ENCODE data around the gene TRIM71.

TRIM71 gene

DNA sequence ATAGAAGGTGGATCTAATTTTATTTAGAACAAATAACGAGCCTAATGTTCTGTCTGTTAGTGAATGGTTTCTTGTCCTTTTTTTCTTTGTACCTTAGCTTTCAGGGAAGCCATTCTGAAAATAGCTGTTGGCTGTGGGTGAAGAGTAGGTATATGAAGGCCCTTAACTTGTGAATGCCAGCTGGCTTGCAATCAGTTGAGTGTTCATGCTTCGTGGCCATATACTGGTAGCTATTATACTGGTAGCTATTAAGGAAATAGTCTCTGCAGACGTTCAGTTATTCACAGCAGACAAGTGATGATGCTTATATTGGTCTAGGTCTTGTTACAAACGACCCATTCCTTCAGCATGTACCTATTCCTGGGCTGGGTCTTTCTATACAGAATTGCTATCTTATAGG lies 18.8 kb downstream of the TRIM71 start:
- Histone ChIP-seq H3K4me3 (replicated peaks; ENCODE audit: insufficient read depth, low read length) (no peak overlapping the region), H3K27me3 (ENCODE audit: insufficient read depth, poor library complexity, severe bottlenecking) (no peaks in the 10 kb centered on the region), H3K27ac (replicated peaks) (no peak overlapping the region)
- TF ChIP-seq POLR2AphosphoS5 (IDR thresholded peaks at IDR 0.05; ENCODE audit: low read depth) (no peak), CTCF (IDR thresholded peaks at IDR 0.05; ENCODE audit: insufficient read depth, low read length) (no peak), SPI1 (IDR thresholded peaks at IDR 0.05; ENCODE audit: borderline replicate concordance, low read depth) (no peak), GABPA (IDR thresholded peaks at IDR 0.05; ENCODE audit: low read depth) (no peak)
- TF ChIP-seq, protein P1, sequence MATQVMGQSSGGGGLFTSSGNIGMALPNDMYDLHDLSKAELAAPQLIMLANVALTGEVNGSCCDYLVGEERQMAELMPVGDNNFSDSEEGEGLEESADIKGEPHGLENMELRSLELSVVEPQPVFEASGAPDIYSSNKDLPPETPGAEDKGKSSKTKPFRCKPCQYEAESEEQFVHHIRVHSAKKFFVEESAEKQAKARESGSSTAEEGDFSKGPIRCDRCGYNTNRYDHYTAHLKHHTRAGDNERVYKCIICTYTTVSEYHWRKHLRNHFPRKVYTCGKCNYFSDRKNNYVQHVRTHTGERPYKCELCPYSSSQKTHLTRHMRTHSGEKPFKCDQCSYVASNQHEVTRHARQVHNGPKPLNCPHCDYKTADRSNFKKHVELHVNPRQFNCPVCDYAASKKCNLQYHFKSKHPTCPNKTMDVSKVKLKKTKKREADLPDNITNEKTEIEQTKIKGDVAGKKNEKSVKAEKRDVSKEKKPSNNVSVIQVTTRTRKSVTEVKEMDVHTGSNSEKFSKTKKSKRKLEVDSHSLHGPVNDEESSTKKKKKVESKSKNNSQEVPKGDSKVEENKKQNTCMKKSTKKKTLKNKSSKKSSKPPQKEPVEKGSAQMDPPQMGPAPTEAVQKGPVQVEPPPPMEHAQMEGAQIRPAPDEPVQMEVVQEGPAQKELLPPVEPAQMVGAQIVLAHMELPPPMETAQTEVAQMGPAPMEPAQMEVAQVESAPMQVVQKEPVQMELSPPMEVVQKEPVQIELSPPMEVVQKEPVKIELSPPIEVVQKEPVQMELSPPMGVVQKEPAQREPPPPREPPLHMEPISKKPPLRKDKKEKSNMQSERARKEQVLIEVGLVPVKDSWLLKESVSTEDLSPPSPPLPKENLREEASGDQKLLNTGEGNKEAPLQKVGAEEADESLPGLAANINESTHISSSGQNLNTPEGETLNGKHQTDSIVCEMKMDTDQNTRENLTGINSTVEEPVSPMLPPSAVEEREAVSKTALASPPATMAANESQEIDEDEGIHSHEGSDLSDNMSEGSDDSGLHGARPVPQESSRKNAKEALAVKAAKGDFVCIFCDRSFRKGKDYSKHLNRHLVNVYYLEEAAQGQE (IDR thresholded peaks at IDR 0.05; ENCODE audit: insufficient replicate concordance, low read depth): no peak
- no peak for DNase-seq (ENCODE audit: low read depth in 1 of 2, low spot score in 1 of 2)

GRCh38 chr3:32837366-32837765 lies 19.6 kb downstream of the TRIM71 start:
- Histone ChIP-seq H3K4me3 (replicated peaks; ENCODE audit: insufficient read depth, low read length) (no peak overlapping the region), H3K27me3 (ENCODE audit: insufficient read depth, poor library complexity, severe bottlenecking) (no peaks in the 10 kb centered on the region), H3K27ac (replicated peaks) (no peak overlapping the region)
- no peak for DNase-seq (ENCODE audit: low read depth in 1 of 2, low spot score in 1 of 2)
- no peak for TF ChIP-seq SPI1 (IDR thresholded peaks at IDR 0.05; ENCODE audit: borderline replicate concordance, low read depth)

DNA sequence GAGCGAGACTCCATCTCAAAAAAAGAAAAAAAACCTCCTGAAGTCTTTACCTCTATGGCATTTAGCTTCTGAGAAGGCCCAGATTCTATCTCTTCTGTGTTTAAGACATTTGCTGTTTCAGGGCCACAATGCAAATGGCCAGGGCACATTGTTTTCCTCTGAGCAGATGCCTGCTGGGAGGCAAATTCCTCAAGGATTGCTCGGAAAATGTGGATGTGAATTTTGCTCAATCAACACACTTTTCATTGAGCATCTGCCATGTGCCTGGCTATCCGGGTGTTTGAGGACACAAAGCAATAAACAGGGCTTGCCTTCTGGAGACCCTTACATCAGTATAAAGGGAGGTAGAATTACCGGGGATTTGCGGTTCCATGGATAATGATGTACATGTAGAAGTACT lies 20.0 kb downstream of the TRIM71 start:
- no peak for DNase-seq (ENCODE audit: low read depth in 1 of 2, low spot score in 1 of 2)
- no peak overlapping the region for H3K27ac ChIP-seq (replicated peaks)
- no peaks in the 10 kb centered on the region for H3K27me3 ChIP-seq (ENCODE audit: insufficient read depth, poor library complexity, severe bottlenecking)
- TF ChIP-seq GABPA (IDR thresholded peaks at IDR 0.05; ENCODE audit: low read depth): no peak
- TF ChIP-seq CTCF (IDR thresholded peaks at IDR 0.05; ENCODE audit: insufficient read depth, low read length): no peak
- no peak for TF ChIP-seq SPI1 (IDR thresholded peaks at IDR 0.05; ENCODE audit: borderline replicate concordance, low read depth)
- TF ChIP-seq POLR2AphosphoS5 (IDR thresholded peaks at IDR 0.05; ENCODE audit: low read depth): no peak
- TF ChIP-seq, protein P1 (IDR thresholded peaks at IDR 0.05; ENCODE audit: insufficient replicate concordance, low read depth): no peak
- H3K4me3 ChIP-seq (replicated peaks; ENCODE audit: insufficient read depth, low read length): no peak overlapping the region

DNA sequence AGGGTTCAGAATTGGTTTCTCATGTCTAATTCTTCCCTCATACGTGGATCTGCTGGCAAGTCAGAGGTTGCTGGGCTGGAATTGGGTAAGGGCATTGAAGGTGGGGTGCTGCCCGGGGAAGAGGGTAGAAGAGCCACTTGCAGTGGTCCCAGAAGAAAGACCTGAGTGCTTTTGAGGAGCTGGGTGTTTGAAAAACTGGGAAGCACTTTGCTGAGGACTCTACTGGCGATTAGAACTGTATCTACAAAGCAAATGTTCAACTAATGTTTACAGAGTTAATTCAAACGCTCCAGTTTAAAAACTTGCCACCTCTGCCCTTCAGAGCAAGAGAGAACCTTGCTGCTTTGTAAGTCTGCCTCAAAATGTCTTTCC lies 21.9 kb downstream of the TRIM71 start:
- no peak for DNase-seq (ENCODE audit: low read depth in 1 of 2, low spot score in 1 of 2)
- Histone ChIP-seq H3K27ac (replicated peaks) (no peak overlapping the region), H3K27me3 (ENCODE audit: insufficient read depth, poor library complexity, severe bottlenecking) (no peaks in the 10 kb centered on the region), H3K4me3 (replicated peaks; ENCODE audit: insufficient read depth, low read length) (no peak overlapping the region)
- TF ChIP-seq SPI1 (IDR thresholded peaks at IDR 0.05; ENCODE audit: borderline replicate concordance, low read depth) (no peak), GABPA (IDR thresholded peaks at IDR 0.05; ENCODE audit: low read depth) (no peak), CTCF (IDR thresholded peaks at IDR 0.05; ENCODE audit: insufficient read depth, low read length) (no peak), POLR2AphosphoS5 (IDR thresholded peaks at IDR 0.05; ENCODE audit: low read depth) (no peak)
- TF ChIP-seq, protein P1 (IDR thresholded peaks at IDR 0.05; ENCODE audit: insufficient replicate concordance, low read depth): no peak

All from HL-60 (cell line).